Mononuclear cell (primary cell): ENCODE data around the gene PTPN1. TPM values are rescaled to one million over a fixed set of nuclear protein-coding genes. Genes with fewer than 3 reads are reported as not detected.
"Not testable (repeated sequence)": the region's sequence is repeated elsewhere in the genome, so short reads cannot be mapped to it uniquely, and the experiment has no call there.

Experiments used
- H3K27me3 ChIP-seq: 2 replicates; pipeline ENCODE4 v1.6.0; 2011; ENCODE audit warnings: low read length, control low read depth; ENCODE audit not compliant: insufficient read depth
- H3K4me1 ChIP-seq: 2 replicates; pipeline ENCODE4 v1.5.1; 2011; ENCODE audit warnings: mild to moderate bottlenecking, low read length, control low read depth; ENCODE audit not compliant: insufficient read depth
- H3K4me3 ChIP-seq: 2 replicates; pipeline ENCODE4 v1.5.1; 2011; ENCODE audit warnings: mild to moderate bottlenecking, low read length, moderate library complexity
- H3K9me3 ChIP-seq: 2 replicates; pipeline ENCODE4 v1.5.1; 2011; ENCODE audit warnings: low read depth, mild to moderate bottlenecking, control low read depth, low read length
- total RNA-seq: library from RNA; depleted of rRNA; stranded (reverse); fragments of >200 nt; gene quantifications from one replicate; pipeline ENCODE4 v1.2.3, GENCODE V29; 2012

The PTPN1 gene
- total RNA-seq, 1 donor, result 86.0 TPM

GRCh38 chr20:50597406-50597969, 87.3 kb downstream of the PTPN1 start:
- H3K4me1 ChIP-seq, result no peaks in the 10 kb centered on the region
- no peaks in the 10 kb centered on the region for H3K27me3 ChIP-seq
- no peak overlapping the region for H3K4me3 ChIP-seq
- no peaks in the 10 kb centered on the region for H3K9me3 ChIP-seq

- H3K27me3 ChIP-seq, result no peaks in the 10 kb centered on the region
- no peaks in the 10 kb centered on the region for H3K4me1 ChIP-seq
These were observed 87.9 kb downstream of the PTPN1 start for GRCh38 chr20:50598074-50598473.

GRCh38 chr20:50598768-50599167, 88.6 kb downstream of the PTPN1 start:
- H3K4me1 ChIP-seq, H3K9me3 ChIP-seq, H3K27me3 ChIP-seq, H3K4me3 ChIP-seq: not testable (repeated sequence)

More at GRCh38 chr20:50598074-50598473, 87.9 kb downstream of the PTPN1 start:
- Histone ChIP-seq H3K4me3 (no peak overlapping the region), H3K9me3 (no peaks in the 10 kb centered on the region)

GRCh38 chr20:50600281-50600895, 90.2 kb downstream of the PTPN1 start:
- no peaks in the 10 kb centered on the region for H3K4me1 ChIP-seq

GRCh38 chr20:50601511-50602431, 91.6 kb downstream of the PTPN1 start:
- Histone ChIP-seq H3K4me3 (no peak overlapping the region), H3K9me3 (no peaks in the 10 kb centered on the region), H3K27me3 (no peaks in the 10 kb centered on the region), H3K4me1 (no peaks in the 10 kb centered on the region)

More at GRCh38 chr20:50600281-50600895, 90.2 kb downstream of the PTPN1 start:
- Histone ChIP-seq H3K9me3 (no peaks in the 10 kb centered on the region), H3K27me3 (no peaks in the 10 kb centered on the region), H3K4me3 (no peak overlapping the region)

- Histone ChIP-seq H3K4me1 (no peaks in the 10 kb centered on the region), H3K27me3 (no peaks in the 10 kb centered on the region), H3K4me3 (no peak overlapping the region), H3K9me3 (no peaks in the 10 kb centered on the region)
These were observed 92.4 kb downstream of the PTPN1 start for GRCh38 chr20:50602432-50603088.

- Histone ChIP-seq H3K4me3 (no peak overlapping the region), H3K9me3 (no peaks in the 10 kb centered on the region), H3K4me1 (no peaks in the 10 kb centered on the region), H3K27me3 (no peaks in the 10 kb centered on the region)
These were observed 94.3 kb downstream of the PTPN1 start for GRCh38 chr20:50604451-50604850.

- H3K4me1 ChIP-seq, result no peaks in the 10 kb centered on the region
- no peak overlapping the region for H3K4me3 ChIP-seq
- no peaks in the 10 kb centered on the region for H3K9me3 ChIP-seq
- no peaks in the 10 kb centered on the region for H3K27me3 ChIP-seq
These were observed 95.0 kb downstream of the PTPN1 start for GRCh38 chr20:50605136-50605535.

- Histone ChIP-seq H3K9me3 (no peaks in the 10 kb centered on the region), H3K4me1 (no peaks in the 10 kb centered on the region), H3K27me3 (no peaks in the 10 kb centered on the region), H3K4me3 (no peak overlapping the region)
These were observed 97.3 kb downstream of the PTPN1 start for GRCh38 chr20:50607436-50607835.

GRCh38 chr20:50607850-50608749, 97.9 kb downstream of the PTPN1 start:
- Histone ChIP-seq H3K27me3 (no peaks in the 10 kb centered on the region), H3K4me3 (no peak overlapping the region), H3K4me1 (no peaks in the 10 kb centered on the region), H3K9me3 (no peaks in the 10 kb centered on the region)

- H3K27me3 ChIP-seq, result no peaks in the 10 kb centered on the region
- no peaks in the 10 kb centered on the region for H3K4me1 ChIP-seq
- H3K4me3 ChIP-seq, result no peak overlapping the region
- H3K9me3 ChIP-seq, result no peaks in the 10 kb centered on the region
These were observed 98.5 kb downstream of the PTPN1 start for GRCh38 chr20:50608750-50609104.

GRCh38 chr20:50609438-50609989, 99.3 kb downstream of the PTPN1 start:
- no peaks in the 10 kb centered on the region for H3K9me3 ChIP-seq
- H3K4me1 ChIP-seq, result no peaks in the 10 kb centered on the region
- no peaks in the 10 kb centered on the region for H3K27me3 ChIP-seq

GRCh38 chr20:50610212-50610718, 100.1 kb downstream of the PTPN1 start:
- H3K9me3 ChIP-seq, result no peaks in the 10 kb centered on the region
- H3K27me3 ChIP-seq, result no peaks in the 10 kb centered on the region
- H3K4me3 ChIP-seq, result no peak overlapping the region
- no peaks in the 10 kb centered on the region for H3K4me1 ChIP-seq

More at GRCh38 chr20:50609438-50609989, 99.3 kb downstream of the PTPN1 start:
- no peak overlapping the region for H3K4me3 ChIP-seq
